ENCODE results near the gene MIF. TPM values are rescaled to one million over a fixed set of nuclear protein-coding genes. Genes with fewer than 3 reads are reported as not detected.

The MIF gene
- total RNA-seq, 1 donor from 2014 or later = 128 TPM

GRCh38 chr22:23874871-23875270, 19.3 kb upstream of the MIF start:
- FAIRE-seq (no peak), DNase-seq (ENCODE audit: low spot score in 2 of 2) (no peak)

GRCh38 chr22:23875801-23876200, 18.4 kb upstream of the MIF start:
- FAIRE-seq (no peak), DNase-seq (ENCODE audit: low spot score in 2 of 2) (no peak)

GRCh38 chr22:23877566-23877965, 16.6 kb upstream of the MIF start:
- FAIRE-seq = no peak
- DNase-seq (ENCODE audit: low spot score in 2 of 2) = no peak

GRCh38 chr22:23878219-23878618, 16.0 kb upstream of the MIF start:
- no peak for DNase-seq (ENCODE audit: low spot score in 2 of 2)
- no peak for FAIRE-seq

GRCh38 chr22:23882370-23882769, 11.8 kb upstream of the MIF start:
- FAIRE-seq = no peak
- no peak for DNase-seq (ENCODE audit: low spot score in 2 of 2)

GRCh38 chr22:23883658-23884057, 10.5 kb upstream of the MIF start:
- no peak for FAIRE-seq

GRCh38 chr22:23884140-23884539, 10.0 kb upstream of the MIF start:
- DNase-seq (ENCODE audit: low spot score in 2 of 2) = no peak
- no peak for FAIRE-seq

More at GRCh38 chr22:23883658-23884057, 10.5 kb upstream of the MIF start:
- DNase-seq (ENCODE audit: low spot score in 2 of 2) = no peak

GRCh38 chr22:23888615-23889401, 5.4 kb upstream of the MIF start:
- peak; percentile 55 to 61 for DNase-seq (ENCODE audit: low spot score in 2 of 2)
- FAIRE-seq = no peak

- no peak for FAIRE-seq
- DNase-seq (ENCODE audit: low spot score in 2 of 2) = no peak
These were observed 4.6 kb upstream of the MIF start for GRCh38 chr22:23889620-23890019.

GRCh38 chr22:23891726-23892125, 2.5 kb upstream of the MIF start:
- no peak for FAIRE-seq
- no peak for DNase-seq (ENCODE audit: low spot score in 2 of 2)

- no peak for FAIRE-seq
These were observed 2.1 kb upstream of the MIF start for GRCh38 chr22:23892130-23892529.

GRCh38 chr22:23892706-23893105, 1.5 kb upstream of the MIF start:
- no peak for DNase-seq (ENCODE audit: low spot score in 2 of 2)
- no peak for FAIRE-seq

More at GRCh38 chr22:23892130-23892529, 2.1 kb upstream of the MIF start:
- DNase-seq (ENCODE audit: low spot score in 2 of 2) = no peak

- no peak for FAIRE-seq
- DNase-seq (ENCODE audit: low spot score in 2 of 2) = no peak
These were observed 850 bp upstream of the MIF start for GRCh38 chr22:23893121-23893944.

- FAIRE-seq (no peak), DNase-seq (ENCODE audit: low spot score in 2 of 2) (peak; percentile 51 to 71)
These were observed 771 bp downstream of the MIF start for GRCh38 chr22:23894710-23895598.

- DNase-seq (ENCODE audit: low spot score in 2 of 2) (no peak), FAIRE-seq (no peak)
These were observed 1.5 kb downstream of the MIF start for GRCh38 chr22:23895599-23896144.

GRCh38 chr22:23896166-23896522, 2.0 kb downstream of the MIF start:
- FAIRE-seq (no peak), DNase-seq (ENCODE audit: low spot score in 2 of 2) (no peak)

- FAIRE-seq (no peak), DNase-seq (ENCODE audit: low spot score in 2 of 2) (no peak)
These were observed 2.5 kb downstream of the MIF start for GRCh38 chr22:23896523-23897186.

GRCh38 chr22:23897320-23897719, 3.1 kb downstream of the MIF start:
- DNase-seq (ENCODE audit: low spot score in 2 of 2) (no peak), FAIRE-seq (no peak)

GRCh38 chr22:23898006-23898974, 4.1 kb downstream of the MIF start:
- DNase-seq (ENCODE audit: low spot score in 2 of 2) (no peak), FAIRE-seq (no peak)

All from frontal cortex (tissue), 4 donors.